ENCODE results near the gene RASSF4. TPM values are rescaled to one million over a fixed set of nuclear protein-coding genes. Genes with fewer than 3 reads are reported as not detected.

Gene RASSF4
- total RNA-seq, 2 experiments from 2014 or later: 1.1 to 2.2 TPM

DNA sequence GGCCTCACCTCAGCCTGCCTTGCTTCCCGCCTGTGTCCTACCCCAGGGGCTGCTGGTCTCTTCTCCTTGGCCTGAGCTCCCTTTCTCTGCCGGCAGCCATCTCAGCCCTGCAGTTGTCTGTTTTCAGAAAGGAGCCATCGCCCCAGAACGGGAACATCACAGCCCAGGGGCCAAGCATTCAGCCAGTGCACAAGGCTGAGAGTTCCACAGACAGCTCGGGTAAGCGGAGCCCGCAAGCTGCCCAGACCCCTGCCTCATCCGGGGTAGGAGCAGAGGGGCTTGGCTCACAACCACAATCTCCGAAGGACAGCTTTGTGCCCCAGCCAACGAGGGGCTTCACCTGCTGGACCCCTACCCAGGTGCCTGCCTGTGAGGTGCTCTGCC, 24.3 kb downstream of the RASSF4 start:
- peaks cover 2% of the 10 kb centered on the region for H3K4me1 Mint-ChIP-seq (ENCODE audit: low read depth)
- H3K27me3 Mint-ChIP-seq (ENCODE audit: low read depth): no peaks in the 10 kb centered on the region
- intact Hi-C loops (cut with micrococcal nuclease): no loop called here
- H3K9me3 Mint-ChIP-seq: no peaks in the 10 kb centered on the region
- no peaks in the 10 kb centered on the region for H3K36me3 Mint-ChIP-seq (ENCODE audit: low read depth)
- H3K4me3 Mint-ChIP-seq: no peak overlapping the region
- H3K27ac Mint-ChIP-seq: no peak overlapping the region
- no peak for DNase-seq
- CTCF ChIA-PET: interaction anchor here (1.0 kb wide), 1 partner anchor 51 kb away, joined by 3 read pairs; no protein-coding TSS in a partner anchor

DNA sequence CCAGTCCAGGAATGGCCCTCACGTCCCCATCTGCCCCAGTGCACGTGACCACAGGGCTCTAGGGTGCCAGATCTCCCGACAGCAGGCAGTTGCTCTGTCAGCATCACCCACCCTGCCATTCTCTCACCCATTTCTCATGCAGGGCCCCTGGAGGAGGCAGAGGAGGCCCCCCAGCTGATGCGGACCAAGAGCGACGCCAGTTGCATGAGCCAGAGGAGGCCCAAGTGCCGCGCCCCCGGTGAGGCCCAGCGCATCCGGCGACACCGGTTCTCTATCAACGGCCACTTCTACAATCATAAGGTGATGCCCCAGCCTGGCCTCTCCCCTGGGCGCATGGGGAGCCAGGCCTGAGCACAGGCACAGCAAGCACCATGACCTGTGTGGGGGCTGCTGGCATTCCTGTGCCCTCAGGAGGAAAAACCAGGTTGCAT, 25.1 kb downstream of the RASSF4 start:
- intact Hi-C loops (cut with micrococcal nuclease): no loop called here
- CTCF ChIA-PET: no interaction called here

DNA sequence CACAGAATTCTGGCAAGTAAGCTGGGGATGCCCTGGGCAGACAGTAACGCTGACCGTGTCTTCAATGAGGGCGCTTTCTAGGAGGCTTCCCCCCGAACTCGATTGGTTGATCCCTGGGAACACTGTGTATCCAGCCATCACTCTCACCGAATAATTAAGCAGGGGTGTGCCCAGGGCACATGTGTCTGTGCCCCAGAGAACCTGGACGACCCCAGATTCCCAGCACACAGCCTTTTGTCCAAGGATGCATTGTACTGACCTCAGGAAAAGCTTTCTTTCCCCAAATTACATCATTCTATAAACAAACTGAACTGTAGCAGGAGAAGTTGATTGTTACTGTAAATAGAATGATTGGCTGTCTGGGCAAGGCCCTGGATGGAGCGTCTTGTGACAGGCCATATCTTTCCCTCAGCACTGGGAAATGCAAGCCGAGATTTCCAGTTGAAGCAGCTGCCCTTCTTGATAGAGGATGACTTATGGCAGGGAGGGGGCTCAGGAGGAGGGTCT, 25.6 kb downstream of the RASSF4 start:
- Mint-ChIP-seq H3K9me3 (no peaks in the 10 kb centered on the region), H3K27me3 (ENCODE audit: low read depth) (no peaks in the 10 kb centered on the region), H3K4me1 (ENCODE audit: low read depth) (no peaks in the 10 kb centered on the region), H3K4me3 (no peak overlapping the region), H3K27ac (no peak overlapping the region), H3K36me3 (ENCODE audit: low read depth) (no peaks in the 10 kb centered on the region)
- intact Hi-C loops (cut with micrococcal nuclease): no loop called here
- CTCF ChIA-PET: no interaction called here
- DNase-seq: no peak

More for the DNA sequence above, 25.1 kb downstream of the RASSF4 start:
- no peak for DNase-seq
- no peak overlapping the region for H3K27ac Mint-ChIP-seq
- H3K9me3 Mint-ChIP-seq: no peaks in the 10 kb centered on the region
- H3K27me3 Mint-ChIP-seq (ENCODE audit: low read depth): no peaks in the 10 kb centered on the region
- no peaks in the 10 kb centered on the region for H3K4me1 Mint-ChIP-seq (ENCODE audit: low read depth)
- H3K36me3 Mint-ChIP-seq (ENCODE audit: low read depth): no peaks in the 10 kb centered on the region
- no peak overlapping the region for H3K4me3 Mint-ChIP-seq

DNA sequence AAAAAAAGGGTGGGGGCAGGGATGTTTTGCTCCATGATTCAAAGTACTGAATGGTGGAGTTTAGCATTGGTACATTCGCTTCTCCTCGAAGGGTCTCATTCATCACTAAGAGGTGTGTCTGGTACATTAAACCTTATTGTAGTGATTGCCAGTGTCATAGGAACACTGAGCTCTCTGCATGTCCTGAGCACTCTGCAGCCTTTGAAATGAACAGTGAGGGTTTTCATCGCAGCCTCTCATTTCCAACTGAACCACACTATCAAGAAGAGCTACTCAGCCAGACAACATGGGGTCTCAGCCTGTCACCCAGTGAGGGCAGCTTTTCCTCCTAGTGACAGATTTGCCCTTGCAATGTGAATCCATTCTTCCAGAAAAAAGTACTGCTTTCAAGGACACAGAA, 26.6 kb downstream of the RASSF4 start:
- Mint-ChIP-seq H3K27ac (no peak overlapping the region), H3K27me3 (ENCODE audit: low read depth) (no peaks in the 10 kb centered on the region), H3K4me1 (ENCODE audit: low read depth) (no peaks in the 10 kb centered on the region), H3K4me3 (no peak overlapping the region), H3K9me3 (no peaks in the 10 kb centered on the region), H3K36me3 (ENCODE audit: low read depth) (no peaks in the 10 kb centered on the region)
- no peak for DNase-seq
- CTCF ChIA-PET: interaction anchor here (1.0 kb wide), 1 partner anchor 53 kb away, joined by 3 read pairs; no protein-coding TSS in a partner anchor
- intact Hi-C loops (cut with micrococcal nuclease): no loop called here

DNA sequence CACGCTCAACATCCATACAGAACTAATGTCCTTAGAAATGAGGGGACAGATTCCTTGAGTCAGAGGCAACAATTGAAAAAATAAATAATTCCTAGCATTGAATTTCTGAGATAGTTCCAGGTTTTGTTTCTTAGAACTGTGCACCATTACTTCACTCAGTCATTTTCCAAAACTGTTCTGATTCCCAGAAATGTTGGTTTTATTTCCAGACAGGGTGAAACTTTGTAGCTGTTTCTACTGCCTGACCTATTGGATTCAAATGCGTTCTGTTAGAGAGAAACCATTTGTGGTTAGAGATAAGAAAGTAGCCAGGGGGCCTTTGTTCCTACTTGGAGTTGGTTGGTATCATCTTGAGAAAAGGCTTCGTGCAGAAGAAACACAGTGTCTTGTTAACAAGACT, 27.1 kb downstream of the RASSF4 start:
- Mint-ChIP-seq H3K4me3 (no peak overlapping the region), H3K36me3 (ENCODE audit: low read depth) (no peaks in the 10 kb centered on the region), H3K27ac (no peak overlapping the region), H3K9me3 (no peaks in the 10 kb centered on the region), H3K4me1 (ENCODE audit: low read depth) (no peaks in the 10 kb centered on the region), H3K27me3 (ENCODE audit: low read depth) (no peaks in the 10 kb centered on the region)
- CTCF ChIA-PET: interaction anchor here (1.0 to 1.8 kb wide), 2 partner anchors 11 to 54 kb away, joined by 3 to 8 read pairs; no protein-coding TSS in a partner anchor
- intact Hi-C loops (cut with micrococcal nuclease): no loop called here
- no peak for DNase-seq

DNA sequence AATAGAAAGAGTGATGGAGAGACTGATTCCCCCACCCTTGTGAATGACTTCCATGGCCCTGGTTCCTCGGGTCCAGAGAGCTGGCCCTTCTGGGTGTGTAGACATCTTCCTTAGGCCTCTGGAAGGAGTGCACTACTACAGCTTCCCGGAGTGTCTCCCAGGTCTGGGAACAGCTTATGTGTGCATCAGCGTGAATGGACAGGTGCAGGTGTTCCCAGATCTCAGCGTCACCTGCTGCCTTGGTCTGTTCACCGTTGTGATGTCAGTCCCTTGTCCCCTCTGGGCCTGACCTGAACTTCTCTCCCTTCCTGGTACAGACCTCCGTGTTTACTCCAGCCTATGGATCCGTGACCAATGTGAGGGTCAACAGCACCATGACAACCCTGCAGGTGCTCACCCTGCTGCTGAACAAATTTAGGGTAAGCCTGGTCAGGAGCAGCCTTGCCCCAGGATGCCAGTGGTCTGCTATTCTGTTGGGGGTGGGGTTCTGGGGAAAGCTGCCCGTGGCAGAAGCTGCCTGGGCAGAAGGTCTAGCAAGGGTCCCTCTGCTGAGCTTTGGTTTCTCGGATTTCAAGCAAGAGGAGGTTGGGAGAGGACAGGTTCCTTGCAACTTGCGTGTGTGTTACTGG, 29.5 kb downstream of the RASSF4 start:
- no peak for DNase-seq
- Mint-ChIP-seq H3K27ac (no peak overlapping the region), H3K4me3 (no peak overlapping the region), H3K9me3 (no peaks in the 10 kb centered on the region), H3K4me1 (ENCODE audit: low read depth) (no peaks in the 10 kb centered on the region), H3K27me3 (ENCODE audit: low read depth) (no peaks in the 10 kb centered on the region), H3K36me3 (ENCODE audit: low read depth) (no peaks in the 10 kb centered on the region)
- CTCF ChIA-PET: interaction anchor here (1.6 kb wide), 1 partner anchor 56 kb away, joined by 4 read pairs; no protein-coding TSS in a partner anchor
- intact Hi-C loops (cut with micrococcal nuclease): no loop called here

DNA sequence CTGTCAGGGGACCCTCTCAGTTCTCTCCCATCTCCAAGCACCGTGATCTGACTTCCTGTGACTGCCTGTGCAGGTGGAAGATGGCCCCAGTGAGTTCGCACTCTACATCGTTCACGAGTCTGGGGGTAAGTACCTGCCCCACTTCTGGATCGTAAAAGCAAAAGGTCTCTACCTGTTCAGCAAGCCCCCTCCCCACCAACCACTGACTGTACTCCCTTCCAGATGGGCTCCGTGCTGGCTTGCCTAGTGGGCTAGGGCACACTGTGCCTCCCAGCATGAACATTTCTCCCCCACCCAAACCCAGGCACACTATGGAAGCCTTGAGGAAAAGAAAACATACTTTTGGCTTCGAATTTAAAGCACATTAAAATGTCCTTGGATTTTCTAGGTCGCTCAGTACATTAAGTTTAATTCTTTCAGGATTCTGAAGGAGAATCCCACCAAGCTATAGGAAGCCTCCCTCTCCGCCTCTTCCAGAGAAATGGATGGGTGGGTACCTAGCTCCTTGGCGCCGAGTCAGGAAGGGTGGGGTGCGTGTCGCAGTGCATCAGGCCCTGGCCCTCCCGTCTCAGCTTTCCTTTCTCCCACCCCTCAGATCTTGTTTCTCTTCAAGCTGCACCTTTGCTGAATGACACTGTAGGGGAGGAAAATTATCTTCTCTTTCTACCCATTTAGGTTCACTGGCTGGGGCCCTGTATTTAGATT, 30.1 kb downstream of the RASSF4 start:
- Mint-ChIP-seq H3K27ac (no peak overlapping the region), H3K4me1 (ENCODE audit: low read depth) (peaks cover 1% of the 10 kb centered on the region), H3K27me3 (ENCODE audit: low read depth) (no peaks in the 10 kb centered on the region), H3K9me3 (no peaks in the 10 kb centered on the region), H3K4me3 (no peak overlapping the region), H3K36me3 (ENCODE audit: low read depth) (no peaks in the 10 kb centered on the region)
- CTCF ChIA-PET: interaction anchor here (1.2 to 1.6 kb wide), 3 partner anchors 14 to 60 kb away, joined by 3 to 4 read pairs (median 3); no protein-coding TSS in a partner anchor
- DNase-seq: no peak
- intact Hi-C loops (cut with micrococcal nuclease): loop anchor here (1.0 kb wide), 1 partner anchor 57 kb away; no protein-coding TSS in a partner anchor

DNA sequence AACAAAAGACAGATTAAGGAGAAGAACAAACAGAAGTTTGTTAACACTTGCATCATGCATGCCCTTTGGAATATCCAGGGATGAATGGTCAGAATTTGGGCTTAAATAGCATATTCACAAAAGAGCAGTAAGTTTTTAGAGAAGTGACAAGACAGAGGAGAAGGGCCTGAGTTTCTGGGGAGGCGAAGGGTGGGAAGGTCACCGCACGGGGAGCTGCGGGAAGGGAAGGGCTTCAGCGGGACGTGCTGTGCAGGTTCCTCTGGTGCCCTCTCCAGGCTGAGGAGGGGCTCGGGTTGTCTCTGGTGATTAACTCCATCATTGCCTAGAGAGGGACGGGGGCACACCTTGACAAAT, 30.7 kb downstream of the RASSF4 start:
- Mint-ChIP-seq H3K4me1 (ENCODE audit: low read depth) (peaks cover 6% of the 10 kb centered on the region), H3K27ac (no peak overlapping the region), H3K4me3 (no peak overlapping the region), H3K36me3 (ENCODE audit: low read depth) (no peaks in the 10 kb centered on the region), H3K27me3 (ENCODE audit: low read depth) (no peaks in the 10 kb centered on the region), H3K9me3 (no peaks in the 10 kb centered on the region)
- CTCF ChIA-PET: interaction anchor here (1.2 to 1.4 kb wide), 2 partner anchors 14 to 60 kb away, joined by 3 read pairs; no protein-coding TSS in a partner anchor
- intact Hi-C loops (cut with micrococcal nuclease): loop anchor here (1.0 kb wide), 1 partner anchor 58 kb away; no protein-coding TSS in a partner anchor
- DNase-seq: no peak

DNA sequence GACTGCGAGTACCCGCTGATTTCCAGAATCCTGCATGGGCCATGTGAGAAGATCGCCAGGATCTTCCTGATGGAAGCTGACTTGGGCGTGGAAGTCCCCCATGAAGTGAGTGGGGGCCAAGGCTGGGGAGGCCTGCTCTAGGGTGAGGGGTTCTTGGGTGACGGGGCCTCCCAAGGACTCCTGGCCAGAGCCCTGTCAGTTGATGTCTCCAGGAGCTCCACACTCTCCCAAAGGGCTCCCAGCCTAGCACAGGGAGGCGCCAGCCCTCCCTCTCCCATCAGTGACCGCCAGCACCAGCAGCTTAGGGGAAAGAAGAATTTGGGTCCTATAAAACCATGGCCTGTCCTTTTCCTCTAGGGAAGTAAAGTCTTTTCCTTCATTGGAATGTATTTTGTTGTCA, 31.4 kb downstream of the RASSF4 start:
- Mint-ChIP-seq H3K27me3 (ENCODE audit: low read depth) (no peaks in the 10 kb centered on the region), H3K9me3 (no peaks in the 10 kb centered on the region), H3K27ac (no peak overlapping the region), H3K36me3 (ENCODE audit: low read depth) (no peaks in the 10 kb centered on the region), H3K4me3 (no peak overlapping the region), H3K4me1 (ENCODE audit: low read depth) (peaks cover 13% of the 10 kb centered on the region)
- CTCF ChIA-PET: interaction anchor here (1.2 to 1.4 kb wide), 2 partner anchors 15 to 61 kb away, joined by 3 read pairs; no protein-coding TSS in a partner anchor
- intact Hi-C loops (cut with micrococcal nuclease): loop anchor here (1.0 kb wide), 1 partner anchor 59 kb away; no protein-coding TSS in a partner anchor
- DNase-seq: no peak

DNA sequence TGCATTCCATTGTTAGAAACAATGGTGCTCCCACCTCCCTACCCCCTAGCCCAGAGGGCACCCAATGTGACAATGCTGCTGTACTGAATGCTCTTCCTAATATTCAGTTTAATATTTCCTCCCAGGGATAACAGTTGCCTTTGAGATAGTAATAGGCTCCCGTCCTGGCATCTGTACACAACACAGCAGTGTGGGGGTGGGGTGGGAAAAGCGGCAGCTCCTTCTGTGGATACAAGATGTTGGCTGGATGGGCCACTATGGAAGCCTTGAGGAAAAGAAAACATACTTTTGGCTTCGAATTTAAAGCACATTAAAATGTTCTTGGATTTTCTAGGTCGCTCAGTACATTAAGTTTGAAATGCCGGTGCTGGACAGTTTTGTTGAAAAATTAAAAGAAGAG, 32.0 kb downstream of the RASSF4 start:
- Mint-ChIP-seq H3K9me3 (no peaks in the 10 kb centered on the region), H3K27ac (no peak overlapping the region), H3K36me3 (ENCODE audit: low read depth) (no peaks in the 10 kb centered on the region), H3K4me1 (ENCODE audit: low read depth) (peaks cover 19% of the 10 kb centered on the region), H3K27me3 (ENCODE audit: low read depth) (no peaks in the 10 kb centered on the region), H3K4me3 (no peak overlapping the region)
- CTCF ChIA-PET: no interaction called here
- intact Hi-C loops (cut with micrococcal nuclease): no loop called here
- DNase-seq: no peak

DNA sequence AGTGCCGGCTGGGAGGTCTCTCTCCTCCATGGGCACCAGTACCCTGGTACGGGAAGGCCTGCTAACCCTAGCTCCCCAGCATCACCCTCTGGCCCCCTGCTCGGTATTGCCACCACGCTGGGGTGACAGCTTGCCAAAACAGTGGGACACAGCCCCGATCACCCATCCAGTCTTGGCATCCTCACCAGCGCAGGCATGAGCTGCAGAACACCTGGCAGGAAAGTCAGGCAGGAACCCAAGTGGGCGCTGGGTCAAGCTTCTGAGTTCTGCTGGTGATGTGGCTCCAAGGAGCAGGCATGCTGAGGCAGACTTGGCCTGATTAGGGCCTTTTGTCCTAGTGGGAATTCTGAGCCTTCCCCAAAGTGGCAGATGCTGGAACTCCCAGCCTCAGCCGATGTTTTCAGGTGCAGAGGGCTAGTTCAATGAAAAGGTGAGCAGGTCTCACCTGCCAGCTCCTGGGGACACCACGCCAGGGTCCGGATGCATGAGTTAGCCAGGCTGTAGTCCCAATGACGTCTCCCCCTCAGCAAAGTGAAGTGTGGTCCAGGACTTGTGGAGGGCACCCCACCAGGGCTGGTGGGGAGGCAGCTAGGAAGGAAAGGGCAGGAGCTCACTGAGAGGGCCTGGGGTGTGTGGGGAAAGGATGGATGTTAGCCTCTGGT, 32.6 kb downstream of the RASSF4 start:
- CTCF ChIA-PET: no interaction called here
- Mint-ChIP-seq H3K4me3 (no peak overlapping the region), H3K9me3 (no peaks in the 10 kb centered on the region), H3K4me1 (ENCODE audit: low read depth) (peaks cover 20% of the 10 kb centered on the region), H3K36me3 (ENCODE audit: low read depth) (no peaks in the 10 kb centered on the region), H3K27ac (no peak overlapping the region), H3K27me3 (ENCODE audit: low read depth) (no peaks in the 10 kb centered on the region)
- DNase-seq: no peak
- intact Hi-C loops (cut with micrococcal nuclease): no loop called here

DNA sequence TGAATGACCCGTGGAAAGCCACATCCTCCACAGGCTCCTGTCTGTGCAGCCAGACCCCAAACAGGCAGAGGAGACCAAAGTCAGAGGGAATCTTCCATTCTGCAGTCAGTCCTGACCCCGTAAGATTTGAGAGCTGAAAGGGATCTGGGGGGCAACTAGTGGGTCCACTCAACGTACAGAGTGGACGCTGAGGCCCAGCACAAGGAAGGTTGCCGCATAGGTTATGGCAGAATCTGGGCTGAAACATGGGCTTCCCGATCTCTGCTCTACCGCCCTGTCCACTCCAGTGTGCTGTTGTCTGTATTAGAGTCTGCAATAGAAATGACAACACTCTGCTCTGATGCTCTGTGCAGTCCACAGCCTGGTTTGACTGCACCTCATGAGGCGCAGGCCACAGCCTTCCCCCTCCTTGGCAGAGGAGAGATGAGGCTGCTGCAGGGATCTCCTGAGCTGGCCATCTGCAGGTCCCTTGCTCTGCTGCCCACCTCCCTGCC, 33.2 kb downstream of the RASSF4 start:
- no peaks in the 10 kb centered on the region for H3K27me3 Mint-ChIP-seq (ENCODE audit: low read depth)
- H3K27ac Mint-ChIP-seq: no peak overlapping the region
- DNase-seq: no peak
- H3K9me3 Mint-ChIP-seq: no peaks in the 10 kb centered on the region
- CTCF ChIA-PET: no interaction called here
- H3K36me3 Mint-ChIP-seq (ENCODE audit: low read depth): no peaks in the 10 kb centered on the region
- no peak overlapping the region for H3K4me3 Mint-ChIP-seq
- intact Hi-C loops (cut with micrococcal nuclease): no loop called here
- H3K4me1 Mint-ChIP-seq (ENCODE audit: low read depth): peaks cover 20% of the 10 kb centered on the region

Data from activated naive CD4-positive, alpha-beta T cell treated with anti-CD3 and anti-CD28 coated beads for 36 hours (primary cell).